NOMO-1 (cell line): ENCODE data around the gene ATXN10.
A peak's percentile ranks its signal among the peaks of the same experiment; 100 is the strongest.

Experiments used
- DNase-seq, 2 experiments: peaks; one replicate each; lab custom pipeline; 2025; ENCODE audit not compliant: unreplicated experiment in 2 of 2; lab: John Stamatoyannopoulos, UW

The ATXN10 gene

GRCh38 chr22:45817745-45818423 lies 146.2 kb downstream of the ATXN10 start:
- no peak for DNase-seq

- no peak for DNase-seq
Measured at GRCh38 chr22:45818424-45819085, 146.9 kb downstream of the ATXN10 start.

DNA sequence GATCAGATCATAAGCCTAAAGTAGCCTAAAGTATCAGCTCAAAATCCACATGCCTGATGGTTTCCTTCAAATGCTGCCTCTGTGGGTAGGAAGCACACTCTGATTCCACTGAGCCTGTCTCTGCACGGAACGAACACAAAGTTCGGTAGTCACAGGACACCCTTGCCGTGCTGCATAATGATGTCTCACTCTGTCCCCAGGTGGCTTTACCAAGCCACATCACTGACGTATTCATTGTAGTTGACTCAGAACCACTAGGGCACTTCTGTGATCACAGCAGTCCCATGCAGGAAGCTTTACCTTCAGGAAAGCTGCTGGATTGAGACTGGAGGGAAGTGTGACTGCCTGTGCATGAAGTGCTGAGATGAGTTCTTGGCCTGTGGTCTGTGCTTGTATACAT lies 147.7 kb downstream of the ATXN10 start:
- DNase-seq, result no peak

- DNase-seq, result no peak
Measured at GRCh38 chr22:45823336-45823735, 151.7 kb downstream of the ATXN10 start.

- DNase-seq, result no peak
Measured at GRCh38 chr22:45826520-45826919, 154.9 kb downstream of the ATXN10 start.

DNA sequence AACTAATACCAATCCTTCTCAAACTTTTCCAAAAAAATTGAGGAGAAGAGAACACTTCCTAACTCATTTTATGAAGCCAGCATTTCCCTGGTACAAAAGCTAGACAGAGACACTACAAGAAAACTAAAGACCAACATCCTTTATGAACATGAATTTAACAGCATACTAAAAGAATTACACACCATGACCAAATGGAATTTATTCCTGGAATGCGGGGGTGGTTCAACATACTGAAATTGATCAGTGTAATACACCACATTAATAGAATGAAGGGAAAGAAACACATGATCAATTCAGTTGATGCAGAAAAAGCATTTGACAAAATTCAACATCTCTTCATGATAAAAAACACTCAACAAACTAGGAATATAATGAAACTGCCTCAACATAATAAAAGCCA lies 157.2 kb downstream of the ATXN10 start:
- no peak for DNase-seq

GRCh38 chr22:45830531-45831245 lies 159.1 kb downstream of the ATXN10 start:
- DNase-seq, result no peak

GRCh38 chr22:45831394-45831793 lies 159.8 kb downstream of the ATXN10 start:
- no peak for DNase-seq

DNA sequence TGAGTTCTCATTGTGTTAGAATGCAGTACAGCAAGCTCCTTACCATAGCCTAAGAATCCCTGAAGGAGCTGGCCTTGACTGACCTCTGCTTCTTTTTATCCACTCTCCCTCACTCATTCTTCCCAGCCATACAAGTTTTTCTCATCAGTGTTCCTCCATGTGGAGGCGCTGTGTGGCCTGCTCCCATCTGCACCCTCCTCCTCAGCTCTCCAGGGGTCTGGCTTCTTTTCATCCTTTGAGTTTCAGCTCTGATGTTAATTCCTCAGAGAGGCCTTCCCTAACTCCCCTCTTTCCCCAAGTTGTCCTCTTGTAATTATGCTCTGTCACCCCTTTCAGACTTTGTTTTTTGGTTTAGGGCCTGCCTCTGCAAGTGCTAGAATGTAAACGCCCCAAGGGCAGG lies 160.5 kb downstream of the ATXN10 start:
- DNase-seq, result no peak

GRCh38 chr22:45832959-45833580 lies 161.4 kb downstream of the ATXN10 start:
- no peak for DNase-seq

- DNase-seq, result no peak
Measured at GRCh38 chr22:45833613-45834012, 162.0 kb downstream of the ATXN10 start.

DNA sequence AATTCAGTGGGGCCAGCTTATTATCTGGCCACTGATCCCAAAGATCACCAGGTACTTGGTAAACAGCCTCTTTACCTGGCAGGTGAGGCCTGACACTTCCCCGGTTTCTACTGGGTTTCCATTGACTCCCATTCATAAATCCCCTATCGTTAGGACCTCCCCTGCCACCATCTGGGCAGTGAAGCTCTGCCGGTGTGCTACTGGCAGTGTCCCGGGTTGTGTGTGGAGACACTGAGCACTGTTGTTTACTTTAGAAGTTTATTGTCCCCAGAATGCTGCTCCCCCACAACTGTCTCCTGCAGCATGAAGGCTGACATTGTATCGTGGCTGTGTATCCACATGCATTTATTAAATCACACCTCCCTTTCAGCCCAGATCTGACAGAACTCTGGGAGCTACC lies 162.6 kb downstream of the ATXN10 start:
- no peak for DNase-seq

- DNase-seq, result no peak
Measured at GRCh38 chr22:45834795-45835194, 163.2 kb downstream of the ATXN10 start.

GRCh38 chr22:45836418-45837169 lies 165.0 kb downstream of the ATXN10 start:
- no peak for DNase-seq

DNA sequence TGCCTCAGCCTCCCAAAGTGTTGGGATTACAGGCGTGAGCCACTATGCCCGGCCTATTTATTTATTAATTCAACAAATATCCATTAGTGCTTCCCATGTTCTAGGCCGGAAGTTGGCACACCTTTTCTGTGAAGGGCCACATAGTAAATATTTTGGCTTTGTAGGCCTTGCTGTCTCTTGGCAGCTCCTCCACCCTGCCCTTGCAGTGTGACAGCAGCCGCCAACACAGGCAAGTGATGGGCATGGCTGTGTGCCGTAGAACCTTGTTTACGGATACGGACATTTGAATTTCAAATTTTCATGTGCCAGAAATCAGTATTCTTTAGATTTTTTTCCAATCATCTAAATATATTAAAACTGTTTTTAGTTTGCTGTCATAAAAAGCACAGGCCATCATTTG lies 165.9 kb downstream of the ATXN10 start:
- DNase-seq, result no peak

DNA sequence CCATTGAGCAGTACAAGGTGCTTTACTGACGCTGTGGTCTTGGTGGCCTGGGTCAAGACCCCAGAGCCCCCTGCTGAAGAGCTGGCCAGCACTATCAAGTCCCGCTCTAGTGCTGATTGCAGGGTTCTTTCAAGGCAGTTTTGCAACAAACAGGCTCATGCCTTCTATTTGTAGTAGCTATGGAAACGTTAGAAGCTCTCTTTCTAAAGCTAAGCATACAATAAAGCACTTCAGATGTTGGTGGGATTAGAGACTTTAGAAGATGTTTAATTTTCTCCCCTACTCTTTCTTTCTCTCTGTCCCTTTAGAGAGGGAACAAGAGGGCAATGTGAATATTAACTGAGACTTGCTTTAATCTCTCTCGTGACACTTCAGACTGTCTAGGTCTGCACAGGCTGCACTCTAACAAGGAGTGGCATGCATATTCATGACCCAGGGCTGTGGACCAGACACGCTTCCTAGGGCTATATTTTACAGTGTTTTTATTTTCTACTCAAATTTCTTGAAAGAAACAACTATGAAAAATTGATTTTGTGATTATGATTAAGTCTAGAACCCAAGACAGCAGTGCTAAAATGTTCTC lies 166.8 kb downstream of the ATXN10 start:
- no peak for DNase-seq

DNA sequence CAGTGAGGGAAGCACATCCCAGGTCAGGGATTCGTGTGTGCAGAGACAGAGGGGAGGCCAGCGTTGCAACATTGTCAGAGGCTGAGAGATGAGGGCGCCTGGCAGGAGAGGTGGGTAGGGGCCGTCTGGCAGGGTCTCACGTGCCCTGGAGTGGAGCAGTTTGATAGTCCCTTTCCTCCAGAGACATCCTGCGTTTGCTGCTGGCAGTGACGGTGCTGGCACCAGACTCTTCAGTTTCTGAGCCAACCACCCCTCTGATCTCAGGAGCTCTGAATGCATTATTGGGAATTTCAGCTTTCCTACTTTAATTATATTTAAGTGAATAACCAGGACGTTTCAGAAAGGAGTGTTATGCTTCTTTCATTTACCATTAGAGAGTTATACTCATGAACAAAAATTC lies 168.8 kb downstream of the ATXN10 start:
- DNase-seq, result no peak

- no peak for DNase-seq
Measured at GRCh38 chr22:45842291-45842991, 170.8 kb downstream of the ATXN10 start.

GRCh38 chr22:45843031-45843430 lies 171.4 kb downstream of the ATXN10 start:
- DNase-seq, result peak; percentile 38 to 66

GRCh38 chr22:45843986-45844385 lies 172.4 kb downstream of the ATXN10 start:
- DNase-seq, result no peak
